Measurements from ENCODE around the gene PPFIA2.

DNA sequence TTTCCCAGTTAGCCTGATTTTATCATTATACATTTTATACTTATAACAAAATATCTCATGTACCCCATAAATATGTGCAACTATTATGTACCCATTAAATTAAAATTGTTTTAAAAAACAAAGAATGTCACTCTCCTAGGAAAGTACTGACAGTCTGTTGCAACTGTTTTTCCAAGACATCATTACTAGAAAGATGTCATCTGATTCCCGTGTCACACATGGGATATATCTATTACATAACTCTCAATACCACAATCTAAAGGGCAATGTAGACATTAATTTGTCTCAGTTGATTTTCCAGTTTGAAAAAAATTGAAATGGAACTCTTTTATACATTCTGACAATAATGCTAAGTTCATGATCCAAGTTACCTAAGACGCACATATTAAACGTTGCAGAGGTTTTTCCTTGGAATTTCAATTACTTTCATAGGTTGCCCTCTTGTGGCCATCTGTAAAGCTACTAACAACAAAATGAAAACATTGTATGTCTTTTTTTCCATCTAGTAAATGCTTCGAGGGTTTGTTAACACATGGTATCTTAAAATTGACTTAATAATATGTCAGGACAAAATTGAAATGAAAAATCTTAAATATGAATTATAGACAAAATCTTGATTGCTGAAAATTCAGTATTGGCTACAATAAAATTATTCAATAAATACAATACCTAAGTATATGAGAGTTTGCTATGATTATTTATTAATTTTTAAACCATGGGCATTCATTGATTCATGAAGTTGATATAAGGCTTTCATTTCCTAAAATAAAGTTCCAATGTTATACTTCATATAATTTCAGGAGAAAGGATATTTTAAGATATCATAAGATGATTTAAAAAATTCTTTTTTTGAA lies 131.6 kb downstream of the PPFIA2 start:
- no peak for TF ChIP-seq TCF7L2 (IDR thresholded peaks at IDR 0.05; ENCODE audit: low read depth, low read length)
- TF ChIP-seq CTCF (IDR thresholded peaks at IDR 0.05), result peak; percentile 65; the same call in 1 of the 2 replicates
- no peak for TF ChIP-seq REST (IDR thresholded peaks at IDR 0.05; ENCODE audit: insufficient read depth in 1 of 2, low read depth in 2 of 2, low read length in 1 of 2)

Measured in Panc1 (cell line).